Stimulated activated naive B cell treated with anti-CD40 and anti-IgM and Interleukin-4, amounts not matched to agents 10 μg/mL and 1 μg/mL and 100 μg/mL, for 72 hours (primary cell): ENCODE measurements around the gene LDHAL6A.

Experiments
- ATAC-seq, 2 donors: fragments of 150-1000 bp; cut with Tn5 transposase; replicated peaks; 2 replicates each; pipeline ENCODE4 v1.10.0; 2021; ENCODE audit warnings: moderate library complexity in 1 of 2
- DNase-seq: peaks from one replicate; pipeline ENCODE4 v3.0.0; 2021
- H3K27ac Mint-ChIP-seq: one replicate; pipeline ENCODE4 v1.8.0; 2022; ENCODE audit warnings: mild to moderate bottlenecking, mixed read lengths
- H3K27me3 Mint-ChIP-seq, 2 donors: one replicate each; pipeline ENCODE4 v1.8.0; 2022; ENCODE audit warnings: mixed read lengths in 2 of 2
- H3K36me3 Mint-ChIP-seq, 2 donors: one replicate each; pipeline ENCODE4 v1.8.0; 2022; ENCODE audit warnings: mixed read lengths in 2 of 2, mild to moderate bottlenecking in 1 of 2
- H3K4me1 Mint-ChIP-seq, 2 donors: one replicate each; pipeline ENCODE4 v1.8.0; 2022; ENCODE audit warnings: mixed read lengths in 2 of 2, mild to moderate bottlenecking in 1 of 2
- H3K4me3 Mint-ChIP-seq, 2 donors: one replicate each; pipeline ENCODE4 v1.8.0; 2022; ENCODE audit warnings: mild to moderate bottlenecking in 2 of 2, mixed read lengths in 2 of 2, moderate library complexity in 1 of 2
- H3K9me3 Mint-ChIP-seq, 2 donors: one replicate each; pipeline ENCODE4 v1.8.0; 2022; ENCODE audit warnings: mixed read lengths in 2 of 2, mild to moderate bottlenecking in 1 of 2

Gene LDHAL6A

DNA sequence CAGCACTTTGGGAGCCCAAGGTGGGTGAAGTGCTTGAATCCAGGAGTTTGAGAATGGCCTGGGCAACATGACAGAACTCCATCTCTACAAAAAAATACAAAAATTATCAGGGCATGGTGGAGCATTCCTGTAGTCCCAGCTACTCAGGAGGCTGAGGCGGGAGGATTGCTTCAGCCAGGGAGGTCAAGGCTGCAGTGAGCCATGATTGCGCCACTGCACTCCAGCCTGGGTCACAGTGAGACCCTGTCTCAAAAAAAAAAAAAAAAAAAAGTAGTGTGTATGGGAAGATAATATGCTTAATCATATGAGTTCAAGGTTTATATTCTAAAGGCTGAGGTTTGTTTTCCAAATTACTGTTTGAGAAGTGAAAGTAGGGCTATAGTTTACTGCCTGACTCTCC is 10.7 kb downstream of the LDHAL6A start:
- Mint-ChIP-seq H3K27ac (no peak overlapping the region), H3K9me3 (no peaks in the 10 kb centered on the region), H3K36me3 (peaks cover 0 to 3% of the 10 kb centered on the region in 2 donors), H3K27me3 (no peaks in the 10 kb centered on the region), H3K4me3 (no peak overlapping the region), H3K4me1 (no peaks in the 10 kb centered on the region)
- ATAC-seq (no peak), DNase-seq (no peak)

DNA sequence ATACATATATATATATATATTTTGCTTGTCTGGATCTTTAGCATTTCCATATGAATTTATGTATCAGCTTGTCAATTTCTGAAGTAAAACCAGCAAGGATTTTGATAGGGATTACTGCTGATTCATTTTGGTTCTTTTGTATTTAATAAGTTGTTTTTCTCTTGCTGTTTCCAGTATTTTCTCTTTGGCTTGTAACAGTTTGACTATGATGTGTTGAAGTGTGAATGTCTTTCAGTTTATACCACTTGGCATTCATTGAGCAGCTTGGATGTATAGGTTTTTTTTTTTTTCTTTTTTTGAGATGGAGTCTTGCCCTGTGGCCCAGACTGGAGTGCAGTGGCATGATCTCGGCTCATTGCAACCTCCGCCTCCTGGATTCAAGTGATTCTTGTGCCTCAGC is 12.4 kb downstream of the LDHAL6A start:
- no peaks in the 10 kb centered on the region for H3K9me3 Mint-ChIP-seq
- peaks cover 0 to 4% of the 10 kb centered on the region in 2 donors for H3K36me3 Mint-ChIP-seq
- H3K27ac Mint-ChIP-seq = no peak overlapping the region
- no peak overlapping the region for H3K4me3 Mint-ChIP-seq
- no peak for DNase-seq
- H3K27me3 Mint-ChIP-seq = no peaks in the 10 kb centered on the region
- no peaks in the 10 kb centered on the region for H3K4me1 Mint-ChIP-seq
- ATAC-seq = no peak

DNA sequence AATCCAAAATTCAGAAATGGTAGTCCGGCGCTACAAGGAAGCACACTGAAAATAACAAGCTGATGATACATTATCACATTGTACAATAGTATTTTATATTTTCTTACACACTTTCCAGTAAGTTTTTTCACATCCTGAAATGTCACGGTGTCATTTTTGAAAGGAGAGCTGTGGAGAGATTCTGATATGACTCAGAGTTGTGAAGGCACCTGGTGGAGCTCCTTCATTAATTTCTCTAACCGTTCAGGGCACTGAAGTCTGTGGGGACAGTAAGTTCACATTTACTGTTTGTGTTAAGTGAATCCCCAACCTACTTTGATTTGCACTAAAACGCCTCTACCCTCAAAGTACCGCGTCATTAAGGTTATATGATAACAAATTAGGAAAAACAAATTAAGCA is 13.3 kb downstream of the LDHAL6A start:
- H3K36me3 Mint-ChIP-seq = peaks cover 0 to 9% of the 10 kb centered on the region in 2 donors
- H3K27me3 Mint-ChIP-seq = no peaks in the 10 kb centered on the region
- DNase-seq (no peak), ATAC-seq (peak in 1 of 2 donors; percentile 47)
- no peaks in the 10 kb centered on the region for H3K4me1 Mint-ChIP-seq
- no peak overlapping the region for H3K4me3 Mint-ChIP-seq
- H3K27ac Mint-ChIP-seq = no peak overlapping the region
- no peaks in the 10 kb centered on the region for H3K9me3 Mint-ChIP-seq

DNA sequence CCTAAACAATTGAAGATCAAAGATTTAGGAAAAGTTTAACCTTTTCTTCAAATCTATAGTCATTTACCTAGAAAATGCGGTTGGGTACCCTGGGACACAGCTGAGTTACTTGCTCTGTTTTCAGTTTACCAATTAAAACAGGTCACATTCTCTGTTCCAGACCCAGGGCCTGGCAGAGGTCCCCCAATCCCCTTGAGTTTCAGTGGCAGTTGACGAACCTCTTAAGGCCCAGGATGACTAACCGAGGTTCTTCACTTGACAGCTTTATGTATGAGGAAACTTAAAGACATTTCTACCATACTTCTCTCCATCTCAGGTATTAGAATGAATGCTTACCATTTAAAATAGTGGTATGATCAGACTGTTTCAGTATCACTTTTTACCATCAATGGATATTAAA is 16.3 kb downstream of the LDHAL6A start:
- peak; percentile 39 to 56 for ATAC-seq
- Mint-ChIP-seq H3K27me3 (no peaks in the 10 kb centered on the region), H3K4me3 (no peak overlapping the region), H3K36me3 (peaks cover 10 to 17% of the 10 kb centered on the region in 2 donors), H3K4me1 (no peaks in the 10 kb centered on the region), H3K27ac (no peak overlapping the region), H3K9me3 (no peaks in the 10 kb centered on the region)
- DNase-seq = no peak

DNA sequence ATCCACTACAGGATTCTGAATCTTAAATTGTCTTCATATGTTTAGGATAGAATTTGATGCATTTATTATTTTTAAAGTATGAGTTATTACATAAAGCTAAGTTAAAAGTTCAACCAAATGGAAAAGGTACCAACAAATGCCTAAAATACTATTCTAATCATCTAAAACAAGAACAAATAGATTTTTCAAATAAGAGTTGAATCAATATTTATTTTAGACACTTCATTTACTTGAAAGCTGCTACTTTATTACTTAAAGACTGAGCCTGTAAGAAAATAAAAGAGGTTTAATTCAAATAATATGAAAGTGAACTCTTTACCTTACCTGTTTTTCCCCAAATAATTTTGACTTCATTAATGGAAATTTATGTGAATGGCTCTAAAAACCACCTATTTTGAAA is 16.9 kb downstream of the LDHAL6A start:
- no peak overlapping the region for H3K27ac Mint-ChIP-seq
- no peaks in the 10 kb centered on the region for H3K27me3 Mint-ChIP-seq
- no peak for ATAC-seq
- no peaks in the 10 kb centered on the region for H3K4me1 Mint-ChIP-seq
- no peak for DNase-seq
- peaks cover 16 to 17% of the 10 kb centered on the region in 2 donors for H3K36me3 Mint-ChIP-seq
- no peak overlapping the region for H3K4me3 Mint-ChIP-seq
- no peaks in the 10 kb centered on the region for H3K9me3 Mint-ChIP-seq

DNA sequence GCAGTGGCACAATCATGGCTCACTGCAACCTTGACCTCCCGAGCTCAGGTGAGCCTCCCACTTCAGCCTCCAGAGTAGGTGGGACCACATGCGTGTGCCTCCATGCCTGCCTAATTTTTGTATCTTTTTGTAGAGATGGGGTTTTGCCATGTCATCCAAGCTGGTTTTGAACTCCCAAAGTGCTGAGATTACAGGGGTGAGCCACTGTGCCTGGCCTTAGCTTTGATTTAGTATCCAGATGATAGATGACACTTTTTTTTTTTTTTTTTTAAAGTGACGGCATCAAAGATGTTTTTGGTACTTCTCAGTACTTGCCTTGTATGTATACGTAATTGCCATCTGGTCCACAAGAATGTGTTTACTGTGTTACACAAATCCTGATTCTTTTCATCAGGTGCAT is 23.4 kb downstream of the LDHAL6A start:
- no peak overlapping the region for H3K4me3 Mint-ChIP-seq
- peaks cover 37 to 57% of the 10 kb centered on the region in 2 donors for H3K36me3 Mint-ChIP-seq
- no peak overlapping the region for H3K27ac Mint-ChIP-seq
- DNase-seq (no peak), ATAC-seq (no peak)
- H3K9me3 Mint-ChIP-seq = no peaks in the 10 kb centered on the region
- H3K27me3 Mint-ChIP-seq = no peaks in the 10 kb centered on the region
- no peaks in the 10 kb centered on the region for H3K4me1 Mint-ChIP-seq

DNA sequence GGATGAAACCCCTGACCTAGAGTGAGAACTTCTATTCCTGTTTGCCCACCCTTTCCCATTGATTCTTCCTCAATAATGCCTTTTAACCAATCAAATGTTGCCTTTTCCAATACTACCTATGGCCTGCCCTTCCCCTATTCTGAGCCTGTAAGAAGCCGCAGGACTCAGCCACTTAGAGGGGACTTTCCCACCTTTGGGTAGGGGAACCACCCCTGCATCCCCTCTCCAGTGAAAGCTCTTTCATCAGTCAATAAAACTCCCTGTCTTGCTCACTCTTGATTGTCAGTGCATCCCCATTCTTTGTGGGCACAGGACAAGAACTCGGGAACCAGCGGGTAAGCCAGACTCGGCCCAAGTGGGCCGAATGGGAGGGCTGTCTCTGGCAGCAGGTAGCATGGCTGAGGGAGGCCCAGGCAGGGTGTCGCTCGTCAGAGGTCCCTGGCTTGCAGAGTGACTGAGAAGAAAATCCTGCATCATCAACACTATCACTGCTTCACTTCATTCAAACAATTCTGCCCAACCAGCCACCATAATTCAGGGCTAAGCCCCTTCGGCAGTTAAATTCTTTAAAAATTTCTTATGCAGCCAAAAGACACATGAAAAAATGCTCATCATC is 30.4 kb downstream of the LDHAL6A start:
- Mint-ChIP-seq H3K27ac (peak overlapping the region; percentile 67), H3K27me3 (no peaks in the 10 kb centered on the region)
- DNase-seq = peak; percentile 13

DNA sequence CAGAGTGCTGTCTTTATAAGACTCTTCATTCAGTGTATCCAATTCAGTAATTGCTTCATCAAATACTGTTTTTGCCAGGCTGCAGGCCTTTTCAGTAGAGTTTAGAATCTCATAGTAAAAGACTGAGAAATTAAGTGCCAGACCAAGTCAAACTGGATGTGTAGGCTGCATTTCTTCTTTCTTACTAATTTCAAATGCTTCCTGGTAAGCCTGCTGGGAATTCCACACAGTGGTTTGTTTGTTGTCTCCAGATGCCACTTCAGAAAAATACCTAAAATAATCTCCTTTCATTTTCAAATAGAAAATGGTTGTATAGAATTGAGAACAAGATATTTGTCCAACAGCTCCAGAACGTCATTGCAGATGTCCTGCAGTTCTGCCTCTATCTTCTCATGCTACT is 34.7 kb downstream of the LDHAL6A start:
- peaks cover 35 to 40% of the 10 kb centered on the region in 2 donors for H3K36me3 Mint-ChIP-seq

More for the DNA sequence above, 30.4 kb downstream of the LDHAL6A start:
- Mint-ChIP-seq H3K9me3 (no peaks in the 10 kb centered on the region), H3K4me3 (no peak overlapping the region), H3K4me1 (peaks cover 14 to 19% of the 10 kb centered on the region in 2 donors), H3K36me3 (peaks cover 50 to 63% of the 10 kb centered on the region in 2 donors)
- peak; percentile 84 to 91 for ATAC-seq

DNA sequence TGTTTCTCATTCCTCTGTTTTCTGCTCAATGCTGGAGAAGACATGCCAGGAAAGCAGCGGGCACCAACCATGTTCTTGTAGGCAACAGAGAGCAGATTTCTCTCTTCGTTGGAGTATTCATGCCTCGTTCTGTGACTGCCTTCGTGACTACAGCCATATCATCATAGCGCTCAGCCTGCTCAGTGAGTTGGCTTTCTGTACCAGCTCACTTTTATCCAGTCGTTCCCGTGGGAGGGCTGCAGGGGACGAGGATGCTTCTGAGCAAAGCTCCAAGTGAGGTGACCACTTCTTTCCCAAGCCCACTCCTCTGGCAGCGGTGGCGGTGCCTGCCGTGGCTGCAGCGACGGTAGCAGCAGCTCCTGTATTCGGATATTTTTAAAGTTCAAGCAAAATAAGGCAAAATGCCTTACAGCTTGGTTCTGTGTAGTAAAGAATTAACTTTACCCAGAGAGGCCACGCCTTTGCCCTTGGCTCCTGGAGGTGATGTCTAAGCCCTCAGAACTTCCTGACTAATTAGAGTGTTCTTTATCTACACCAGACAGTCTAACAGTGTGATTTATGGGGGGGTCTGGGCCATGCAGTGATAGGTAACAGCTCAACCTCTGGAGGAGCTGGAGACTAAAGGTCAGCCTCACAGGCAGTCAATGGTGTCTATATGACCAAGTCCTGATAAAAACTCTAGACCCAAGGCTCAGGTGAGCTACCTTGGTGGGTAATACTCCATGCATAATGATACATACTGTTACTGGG is 35.3 kb downstream of the LDHAL6A start:
- H3K9me3 Mint-ChIP-seq = no peaks in the 10 kb centered on the region
- no peak overlapping the region for H3K27ac Mint-ChIP-seq
- peaks cover 35 to 42% of the 10 kb centered on the region in 2 donors for H3K36me3 Mint-ChIP-seq
- peaks cover 17 to 39% of the 10 kb centered on the region in 2 donors for H3K4me1 Mint-ChIP-seq
- no peak for DNase-seq
- no peaks in the 10 kb centered on the region for H3K27me3 Mint-ChIP-seq
- H3K4me3 Mint-ChIP-seq = no peak overlapping the region
- no peak for ATAC-seq

More for the DNA sequence above, 34.7 kb downstream of the LDHAL6A start:
- Mint-ChIP-seq H3K4me3 (no peak overlapping the region), H3K27me3 (no peaks in the 10 kb centered on the region), H3K9me3 (no peaks in the 10 kb centered on the region), H3K4me1 (peaks cover 18 to 37% of the 10 kb centered on the region in 2 donors), H3K27ac (no peak overlapping the region)
- no peak for ATAC-seq
- no peak for DNase-seq

DNA sequence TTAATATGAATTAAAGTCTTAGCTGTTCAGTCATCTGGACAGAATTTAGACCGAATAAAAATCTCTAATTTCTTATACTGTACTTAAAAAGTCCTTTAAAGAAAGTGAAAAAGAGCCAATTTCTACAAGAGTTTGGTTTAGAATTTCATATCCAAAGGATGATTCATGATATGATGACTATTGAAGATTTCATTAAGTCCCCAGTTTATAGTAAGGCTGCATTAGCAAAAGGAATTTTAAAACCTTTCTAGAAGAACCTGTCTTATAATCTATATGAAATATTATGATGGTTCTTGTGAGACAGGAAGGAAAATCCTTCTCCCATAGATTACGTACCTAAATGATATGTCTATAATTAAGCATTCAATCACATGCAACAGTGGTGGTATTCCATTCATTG is 36.3 kb downstream of the LDHAL6A start:
- no peak overlapping the region for H3K4me3 Mint-ChIP-seq
- DNase-seq = no peak
- ATAC-seq = no peak
- no peak overlapping the region for H3K27ac Mint-ChIP-seq
- H3K4me1 Mint-ChIP-seq = peaks cover 12 to 34% of the 10 kb centered on the region in 2 donors
- no peaks in the 10 kb centered on the region for H3K27me3 Mint-ChIP-seq
- peaks cover 34 to 43% of the 10 kb centered on the region in 2 donors for H3K36me3 Mint-ChIP-seq
- no peaks in the 10 kb centered on the region for H3K9me3 Mint-ChIP-seq

DNA sequence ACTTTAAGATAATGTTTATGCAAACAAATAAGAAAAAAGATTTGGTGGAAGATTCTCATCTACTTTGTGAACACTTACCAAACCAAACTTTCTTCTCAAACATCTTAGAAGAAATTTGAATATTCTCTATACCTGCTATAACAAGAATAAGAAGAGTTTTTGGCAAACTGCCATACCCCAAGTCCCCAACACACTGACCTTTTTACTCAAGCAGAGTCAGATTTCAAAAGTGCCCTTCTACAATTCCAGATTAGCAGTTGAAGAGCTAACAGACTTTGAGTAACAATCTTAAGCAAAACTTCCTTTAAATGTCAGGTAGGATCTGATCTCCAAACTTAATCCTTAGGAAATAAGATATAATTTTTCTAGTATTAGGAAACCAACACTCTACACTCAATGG is 37.2 kb downstream of the LDHAL6A start:
- H3K36me3 Mint-ChIP-seq = peaks cover 29 to 45% of the 10 kb centered on the region in 2 donors
- H3K4me3 Mint-ChIP-seq = no peak overlapping the region
- H3K27ac Mint-ChIP-seq = no peak overlapping the region

DNA sequence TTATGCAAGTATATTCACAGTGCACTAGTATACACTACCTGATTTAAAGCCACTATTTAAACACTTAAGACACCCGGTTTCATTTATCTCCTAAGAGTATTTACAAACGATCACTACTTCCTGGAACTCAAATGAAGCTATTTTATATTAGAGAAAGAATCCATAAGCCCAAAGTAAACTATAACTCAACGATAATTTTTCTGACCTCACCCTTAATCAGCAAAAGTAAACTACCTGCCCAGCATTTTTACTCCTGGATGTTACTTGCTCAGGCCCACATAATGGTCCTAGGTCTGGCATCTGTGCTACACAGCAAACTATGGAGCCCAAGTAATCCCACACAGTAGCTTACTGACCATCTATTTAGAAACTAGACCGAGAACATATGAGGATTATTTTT is 37.7 kb downstream of the LDHAL6A start:
- Mint-ChIP-seq H3K4me3 (no peak overlapping the region), H3K27ac (peak overlapping the region; percentile 62)

More for the DNA sequence above, 37.2 kb downstream of the LDHAL6A start:
- ATAC-seq = peak in 1 of 2 donors; percentile 57
- peaks cover 12 to 34% of the 10 kb centered on the region in 2 donors for H3K4me1 Mint-ChIP-seq
- no peaks in the 10 kb centered on the region for H3K27me3 Mint-ChIP-seq
- DNase-seq = no peak
- no peaks in the 10 kb centered on the region for H3K9me3 Mint-ChIP-seq

DNA sequence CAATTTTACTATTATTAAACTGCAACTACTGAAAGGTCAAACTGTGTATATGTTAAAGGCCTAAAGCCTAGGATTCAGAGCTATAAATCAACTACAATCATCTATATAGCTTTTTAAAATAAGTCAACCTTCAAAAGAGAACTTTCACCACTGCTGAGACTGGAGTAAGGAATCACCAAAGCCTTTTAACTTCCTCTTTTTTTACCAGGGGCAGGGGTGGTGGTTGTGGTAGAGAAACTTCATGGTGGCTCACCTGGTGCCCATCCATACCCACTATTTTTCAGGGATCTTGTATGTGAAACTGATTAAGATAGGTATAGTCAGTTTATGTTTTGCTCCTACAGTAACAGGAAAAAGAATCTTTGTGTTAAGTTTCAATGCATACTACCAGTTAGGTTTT is 39.6 kb downstream of the LDHAL6A start:
- no peaks in the 10 kb centered on the region for H3K27me3 Mint-ChIP-seq
- no peak overlapping the region for H3K4me3 Mint-ChIP-seq
- DNase-seq = no peak
- H3K27ac Mint-ChIP-seq = peak overlapping the region; percentile 10
- H3K36me3 Mint-ChIP-seq = peaks cover 26 to 44% of the 10 kb centered on the region in 2 donors
- H3K4me1 Mint-ChIP-seq = peaks cover 10 to 31% of the 10 kb centered on the region in 2 donors
- no peaks in the 10 kb centered on the region for H3K9me3 Mint-ChIP-seq
- ATAC-seq = peak; percentile 65 to 82

More for the DNA sequence above, 37.7 kb downstream of the LDHAL6A start:
- no peaks in the 10 kb centered on the region for H3K9me3 Mint-ChIP-seq
- ATAC-seq = no peak
- H3K36me3 Mint-ChIP-seq = peaks cover 26 to 45% of the 10 kb centered on the region in 2 donors
- H3K4me1 Mint-ChIP-seq = peaks cover 12 to 34% of the 10 kb centered on the region in 2 donors
- H3K27me3 Mint-ChIP-seq = no peaks in the 10 kb centered on the region
- DNase-seq = no peak

DNA sequence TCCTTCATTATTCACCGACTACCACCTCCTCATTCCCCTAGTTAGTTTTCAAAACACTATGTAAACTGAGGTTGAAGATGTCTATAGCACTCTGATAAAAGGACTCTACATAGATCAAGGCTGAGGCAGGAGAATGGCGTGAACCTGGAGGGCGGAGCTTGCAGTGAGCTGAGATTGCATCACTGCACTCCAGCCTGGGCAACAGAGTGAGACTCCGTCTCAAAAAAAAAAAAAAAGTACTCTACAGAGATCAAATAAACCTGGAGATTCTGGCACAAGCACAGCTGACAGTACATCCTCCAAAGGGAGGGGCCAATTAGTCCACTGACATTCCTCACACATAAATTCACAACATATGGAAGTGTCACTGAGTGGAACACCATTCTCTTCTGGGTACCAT is 40.0 kb downstream of the LDHAL6A start:
- Mint-ChIP-seq H3K4me1 (peaks cover 6 to 26% of the 10 kb centered on the region in 2 donors), H3K27me3 (no peaks in the 10 kb centered on the region), H3K27ac (peak overlapping the region; percentile 10), H3K36me3 (peaks cover 26 to 43% of the 10 kb centered on the region in 2 donors), H3K9me3 (no peaks in the 10 kb centered on the region), H3K4me3 (no peak overlapping the region)
- ATAC-seq (no peak), DNase-seq (no peak)

DNA sequence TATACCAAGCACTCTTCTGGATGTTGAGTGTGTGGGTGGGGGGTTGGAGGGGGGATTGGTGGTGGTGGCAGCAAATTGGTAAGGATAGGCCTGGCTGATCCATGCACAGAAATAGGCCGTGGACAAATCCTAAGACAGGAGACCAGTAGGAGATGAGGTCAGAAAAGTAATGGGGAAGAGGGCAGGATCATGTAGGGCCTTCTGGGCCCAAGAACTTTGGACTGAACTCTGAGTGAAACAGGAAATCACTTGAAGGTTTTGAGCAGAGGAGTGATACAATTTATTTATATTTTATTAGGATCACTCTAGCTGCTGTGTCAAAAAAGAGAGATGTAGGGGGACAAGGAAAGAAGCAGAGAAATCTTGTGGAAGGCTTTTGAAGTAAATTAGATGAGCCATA is 42.4 kb downstream of the LDHAL6A start:
- H3K4me1 Mint-ChIP-seq = peaks cover 2 to 16% of the 10 kb centered on the region in 2 donors
- H3K9me3 Mint-ChIP-seq = no peaks in the 10 kb centered on the region
- DNase-seq = no peak
- H3K4me3 Mint-ChIP-seq = no peak overlapping the region
- no peak for ATAC-seq
- peaks cover 37 to 51% of the 10 kb centered on the region in 2 donors for H3K36me3 Mint-ChIP-seq
- H3K27me3 Mint-ChIP-seq = no peaks in the 10 kb centered on the region
- H3K27ac Mint-ChIP-seq = no peak overlapping the region
